GM19238 (cell line): ENCODE data around the gene TRAPPC2B.
"Not testable (repeated sequence)": the region's sequence is repeated elsewhere in the genome, so short reads cannot be mapped to it uniquely, and the experiment has no call there.

Source experiments
- DNase-seq: peaks from one replicate; pipeline ENCODE4 v3.0.0; 2011; ENCODE audit warnings: low spot score; ENCODE audit not compliant: insufficient read length

TRAPPC2B gene

DNA sequence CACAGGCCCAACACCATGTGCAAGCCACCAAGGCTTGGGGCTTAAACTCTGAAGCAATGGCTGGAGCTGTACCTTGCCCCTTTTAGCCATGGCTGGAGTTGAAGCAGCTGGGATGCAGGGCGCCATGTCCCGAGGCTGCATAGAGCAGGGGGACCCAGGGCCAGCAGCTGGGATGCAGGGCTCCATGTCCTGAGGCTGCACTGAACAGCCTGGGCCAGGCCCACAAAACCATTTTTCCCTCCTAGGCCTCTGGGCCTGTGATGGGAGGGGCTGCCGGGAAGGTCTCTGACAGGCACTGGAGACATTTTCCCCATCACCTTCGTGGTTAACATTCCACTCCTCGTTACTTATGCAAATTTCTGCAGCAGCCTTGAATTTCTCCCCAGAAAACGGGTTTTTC is 10.8 kb downstream of the TRAPPC2B start:
- DNase-seq: no peak

GRCh38 chr19:57374647-57375046 is 11.3 kb downstream of the TRAPPC2B start:
- DNase-seq: not testable (repeated sequence)

DNA sequence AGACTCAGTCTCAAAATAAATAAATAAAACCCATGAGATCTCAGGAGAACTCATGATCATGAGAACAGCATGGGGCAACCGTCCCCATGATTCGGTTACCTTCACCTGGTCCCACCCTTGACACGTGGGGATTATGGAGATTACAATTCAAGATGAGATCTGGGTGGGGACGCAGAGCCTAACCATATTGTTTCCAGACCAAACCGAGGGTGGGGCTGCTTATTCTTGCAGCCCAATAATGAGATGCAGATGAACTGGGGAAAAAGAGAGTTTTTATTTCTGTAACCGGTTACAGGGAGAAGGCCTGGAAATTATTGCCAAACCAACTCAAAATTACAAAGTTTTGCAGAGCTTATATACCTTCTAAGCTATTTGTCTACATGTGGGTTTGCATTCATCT is 12.8 kb downstream of the TRAPPC2B start:
- no peak for DNase-seq

GRCh38 chr19:57377498-57378146 is 14.3 kb downstream of the TRAPPC2B start:
- DNase-seq: no peak

DNA sequence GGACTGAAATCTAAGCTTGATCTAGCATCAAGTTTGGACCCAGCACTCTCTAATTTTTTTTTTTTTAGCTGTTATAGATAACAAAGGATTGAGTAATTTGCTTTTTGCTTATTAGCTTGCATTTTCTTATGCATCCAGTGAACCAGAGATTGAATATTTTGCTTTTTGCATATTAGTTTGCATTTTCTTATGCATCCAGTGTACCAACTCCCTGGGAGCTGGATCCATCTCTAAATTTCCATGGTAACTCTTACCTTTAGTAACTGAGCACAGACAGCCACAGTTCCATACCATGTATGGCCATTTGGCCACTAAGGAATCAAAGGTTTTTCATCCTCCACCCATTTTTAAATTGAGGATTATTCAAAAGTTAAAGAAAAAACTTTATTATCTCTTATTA is 17.6 kb downstream of the TRAPPC2B start:
- DNase-seq: no peak

DNA sequence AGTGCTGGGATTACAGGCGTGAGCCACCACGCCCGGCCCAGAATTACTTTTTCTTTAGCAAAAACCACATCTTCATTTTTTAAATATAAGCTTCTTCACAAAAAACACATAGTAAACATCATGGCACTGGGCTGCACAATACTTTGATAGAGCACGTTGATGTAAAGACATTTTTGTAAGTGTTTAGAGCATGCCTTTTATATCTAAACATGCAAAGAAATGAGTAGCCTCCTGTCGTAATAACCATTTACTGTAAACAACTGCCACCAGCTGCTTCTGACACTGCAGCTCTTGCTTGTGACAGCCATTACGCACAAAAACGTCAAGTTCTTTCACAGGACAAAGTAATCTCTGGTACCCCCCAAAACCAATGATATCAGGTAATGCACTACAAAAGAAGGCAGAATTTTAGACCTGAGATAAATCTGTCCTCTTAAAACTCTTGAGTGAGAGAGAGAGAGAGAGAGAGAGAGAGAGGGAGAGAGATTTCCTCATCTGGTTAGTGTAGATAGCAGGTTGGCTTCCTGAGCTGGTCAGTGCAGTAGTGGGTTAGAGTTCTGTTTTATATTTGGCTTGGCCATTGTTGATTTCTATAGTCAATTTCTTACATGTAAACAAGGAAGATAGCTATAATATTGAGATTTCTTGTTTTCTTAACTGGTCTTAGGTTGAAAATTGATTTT is 19.6 kb downstream of the TRAPPC2B start:
- DNase-seq: no peak

GRCh38 chr19:57389194-57389729 is 25.9 kb downstream of the TRAPPC2B start:
- no peak for DNase-seq

- DNase-seq: peak; percentile 81
These were observed 26.6 kb downstream of the TRAPPC2B start, which contains the start of gene ZNF548 for GRCh38 chr19:57389730-57390598. ZNF548 (plus strand) TSS chr19:57389854; CDS start chr19:57390100, 246 bp downstream.

DNA sequence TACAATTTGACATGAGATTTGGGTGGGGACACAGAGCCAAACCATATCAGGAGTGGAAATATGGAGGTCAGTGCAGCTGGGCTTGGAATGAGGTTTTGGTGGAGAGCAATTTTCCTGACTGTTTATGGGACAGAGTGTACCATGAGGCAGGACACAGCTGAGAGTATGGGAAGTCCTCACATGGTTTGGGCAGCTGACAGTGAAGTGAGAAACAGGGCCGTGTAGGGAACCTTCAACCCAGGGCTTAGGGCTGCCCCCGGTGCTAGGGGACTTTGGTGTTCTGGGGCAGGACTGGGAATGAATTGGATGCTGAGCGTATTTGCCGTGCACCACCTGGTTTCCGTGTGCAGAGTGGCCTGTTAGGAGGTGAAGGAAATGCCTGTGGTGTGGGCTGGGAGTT is 32.4 kb downstream of the TRAPPC2B start:
- DNase-seq: no peak

GRCh38 chr19:57398868-57399267 is 35.5 kb downstream of the TRAPPC2B start:
- DNase-seq: no peak

DNA sequence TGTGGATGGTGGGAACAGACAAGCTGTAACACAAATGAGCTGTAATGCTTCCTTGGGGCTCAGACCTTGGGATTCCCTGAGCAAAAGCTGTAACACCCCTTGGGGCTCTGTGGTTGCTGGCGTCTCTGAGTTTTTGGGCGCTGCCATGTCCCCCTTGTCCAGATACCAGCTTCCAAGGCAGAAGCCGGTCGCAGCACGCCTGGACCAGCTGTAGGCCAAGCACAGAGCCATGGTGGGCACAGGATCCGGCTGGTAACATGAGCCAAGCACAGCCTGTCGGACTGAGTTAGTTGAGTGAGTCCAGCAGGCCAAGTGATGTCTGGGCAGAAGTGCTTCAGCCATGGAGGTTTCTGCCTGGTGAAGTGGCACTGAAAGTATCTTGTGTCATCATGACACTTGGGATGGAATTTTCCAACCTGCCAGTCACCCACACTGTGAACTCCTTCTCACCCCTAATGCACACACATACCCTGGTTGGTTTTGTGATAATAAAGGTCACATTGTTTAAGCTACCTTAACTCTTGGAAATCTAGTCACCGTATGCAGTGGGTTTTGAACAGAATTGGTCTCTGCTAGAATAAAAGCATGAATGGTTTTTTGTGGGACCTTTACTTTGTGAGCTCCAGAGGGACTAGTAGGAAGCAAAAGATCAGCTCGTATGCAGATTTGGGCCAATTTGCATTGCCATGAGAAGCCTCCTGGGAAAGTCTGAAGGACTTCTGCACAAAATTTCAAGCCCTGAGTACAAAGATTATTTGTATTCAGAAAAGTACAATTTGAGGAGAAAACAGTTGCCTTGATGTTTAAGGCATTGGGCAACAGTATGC is 40.6 kb downstream of the TRAPPC2B start:
- DNase-seq: no peak

GRCh38 chr19:57406516-57407123 is 43.3 kb downstream of the TRAPPC2B start:
- peak; percentile 51 for DNase-seq

DNA sequence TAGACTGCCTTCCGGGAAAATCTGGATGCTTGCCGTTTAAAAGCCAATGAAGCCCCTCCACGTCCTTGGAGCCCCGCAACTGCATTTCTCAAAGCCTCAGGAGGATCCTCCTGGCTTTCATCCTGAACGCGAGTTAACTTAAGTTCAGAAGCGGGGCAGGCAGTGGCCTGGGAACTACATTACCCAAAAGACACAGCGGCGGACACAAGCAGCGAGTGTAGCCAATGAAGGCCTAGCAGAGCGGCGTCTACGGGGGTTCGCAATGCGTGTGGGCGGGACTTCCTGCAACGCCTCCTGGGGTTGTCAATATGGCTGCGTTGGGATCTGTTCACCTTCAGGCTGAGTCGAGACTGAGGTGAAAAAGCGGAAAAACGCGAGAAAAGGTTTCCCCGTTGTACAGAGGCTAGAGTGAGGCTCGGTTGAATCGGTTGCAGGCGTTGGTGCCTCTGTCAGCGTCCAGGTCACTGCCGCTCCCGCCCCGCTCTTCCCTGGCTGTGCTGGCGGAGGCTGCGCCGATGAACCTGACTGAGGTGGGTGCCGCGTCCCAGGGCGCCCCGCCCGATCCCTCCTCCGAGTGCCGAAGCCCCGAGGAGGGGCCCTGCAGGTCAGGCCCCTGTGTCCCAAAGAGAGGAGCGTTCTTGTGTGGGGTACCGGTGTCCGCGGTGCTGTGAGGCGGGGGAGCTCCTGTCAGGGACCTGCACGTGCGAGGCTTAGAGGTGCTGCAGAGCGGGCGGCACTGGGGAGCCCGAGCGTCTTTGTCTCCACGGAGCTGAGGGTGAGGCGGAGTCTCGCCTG is 47.7 kb downstream of the TRAPPC2B start, which contains the start of gene ZNF17:
TSS of gene ZNF17 (plus strand) at position 285 of the 795 bp plus-strand sequence. CDS start 2,455 bp downstream, outside the sequence.
- DNase-seq: peak; percentile 89
